Stimulated activated CD8-positive, alpha-beta memory T cell treated with anti-CD3 and anti-CD28 coated beads, Interleukin-4, amount 100 ng/mL, for 24 hours (primary cell): ENCODE results near the gene CDC14B.
"Not testable (repeated sequence)": the region's sequence is repeated elsewhere in the genome, so short reads cannot be mapped to it uniquely, and the experiment has no call there.

Experiments
- DNase-seq: peaks from one replicate; pipeline ENCODE4 v3.0.0-alpha.2; 2020; ENCODE audit warnings: low read depth

The CDC14B gene

DNA sequence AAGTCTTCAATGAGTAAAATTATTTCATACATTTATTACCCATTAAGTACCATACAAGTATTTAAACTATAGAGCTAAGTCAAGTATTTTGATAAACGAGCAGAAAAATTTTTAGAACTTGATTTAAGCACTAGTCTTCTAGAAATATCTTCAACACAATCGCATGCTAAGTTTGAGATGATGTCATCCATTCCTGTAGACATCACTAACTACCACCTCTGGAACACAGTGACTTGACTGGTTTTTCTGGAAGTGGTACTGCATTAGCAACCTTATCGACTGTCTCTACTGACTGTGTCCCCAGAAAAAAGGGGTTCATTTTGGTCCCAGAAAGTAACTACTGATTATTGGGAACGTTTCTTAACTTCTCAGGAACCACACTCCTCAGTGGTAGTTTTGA is 69.0 kb downstream of the CDC14B start:
- no peak for DNase-seq

DNA sequence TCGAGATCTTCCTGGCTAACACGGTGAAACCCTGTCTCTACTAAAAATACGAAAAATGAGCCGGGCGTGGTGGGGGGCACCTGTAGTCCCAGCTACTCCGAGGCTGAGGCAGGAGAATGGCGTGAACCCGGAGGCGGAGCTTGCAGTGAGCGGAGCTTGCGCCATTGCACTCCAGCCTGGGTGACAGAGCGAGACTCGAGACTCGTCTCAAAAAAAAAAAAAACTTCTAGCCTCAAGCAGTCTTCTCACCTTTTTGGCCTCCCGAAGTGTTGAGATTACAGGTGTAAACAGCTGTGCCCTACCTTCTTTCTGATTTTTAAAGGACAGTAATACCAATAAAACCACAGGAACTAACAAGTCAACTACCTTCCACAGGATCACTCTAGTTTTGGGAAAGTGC is 76.5 kb downstream of the CDC14B start:
- DNase-seq = not testable (repeated sequence)

DNA sequence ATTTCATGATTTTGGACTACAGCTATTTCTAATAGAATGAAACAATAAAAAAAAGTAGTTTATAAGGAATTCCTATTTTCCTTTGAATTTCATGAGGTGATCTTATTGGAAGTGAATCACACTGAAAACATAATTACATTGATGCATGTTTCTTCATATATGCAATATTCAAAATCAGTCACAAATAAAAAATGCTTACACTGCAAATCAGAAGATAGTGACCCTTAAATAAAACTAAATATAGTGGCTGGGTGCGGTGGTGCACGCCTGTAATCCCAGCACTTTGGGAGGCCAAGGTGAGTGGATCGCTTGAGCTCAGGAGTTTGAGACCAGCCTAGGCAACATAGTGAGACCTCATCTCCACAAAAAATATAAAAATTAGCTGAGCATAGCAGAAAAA is 79.5 kb downstream of the CDC14B start:
- no peak for DNase-seq

DNA sequence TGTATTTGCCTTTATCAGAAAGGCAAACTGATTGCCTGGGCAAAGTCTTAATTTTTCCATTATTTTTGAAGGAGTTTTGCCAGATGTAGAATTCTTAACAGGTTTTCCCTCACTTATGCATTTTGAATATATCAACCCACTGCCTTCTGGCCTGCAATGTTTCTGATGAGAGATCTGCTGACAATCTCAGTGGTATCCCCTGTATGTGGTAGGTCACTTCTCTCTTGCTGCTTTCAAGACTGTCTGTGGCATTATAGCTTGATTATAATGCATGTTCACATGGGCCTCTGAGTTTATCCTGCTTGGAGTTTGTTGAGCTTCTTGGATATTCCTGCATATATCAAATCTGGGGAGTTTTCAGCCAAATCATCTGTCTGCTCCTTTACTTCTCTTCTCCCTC is 87.5 kb downstream of the CDC14B start:
- DNase-seq = no peak

DNA sequence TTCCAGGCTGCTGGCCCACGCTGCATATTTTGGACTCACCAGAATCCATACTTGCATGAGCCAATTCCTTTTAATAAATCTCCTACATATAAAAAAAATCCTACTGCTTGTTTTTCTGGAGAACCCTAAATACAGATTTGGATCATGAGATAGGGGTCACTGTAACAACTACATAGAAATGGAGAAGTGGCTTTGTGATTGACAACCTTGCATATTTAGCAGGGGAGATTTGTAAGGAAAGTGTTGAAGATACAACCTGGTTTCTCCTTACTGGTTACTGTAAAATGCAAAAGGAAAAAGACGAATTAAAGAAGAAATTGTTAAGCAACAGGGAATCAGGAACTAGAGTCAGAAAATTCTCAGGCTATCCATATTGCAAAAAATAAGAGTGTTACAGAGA is 94.9 kb downstream of the CDC14B start:
- DNase-seq = no peak

DNA sequence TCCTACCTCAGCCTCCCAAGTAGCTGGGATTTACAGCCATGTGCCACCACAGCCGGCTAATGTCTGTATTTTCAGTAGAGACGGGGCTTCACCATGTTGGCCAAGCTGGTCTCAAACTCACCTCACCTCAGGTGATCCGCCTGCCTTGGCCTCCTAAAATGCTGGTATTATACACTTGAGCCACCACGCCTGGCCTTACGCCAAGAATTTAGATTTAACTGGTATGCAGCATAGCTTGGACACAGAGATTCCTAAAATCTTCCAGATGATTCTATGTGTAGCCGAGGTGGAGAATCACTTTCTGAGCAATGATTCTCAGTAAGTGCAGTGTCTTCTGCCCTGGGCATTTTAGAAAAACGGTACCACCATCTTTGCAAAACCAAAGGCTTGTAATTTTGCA is 95.6 kb downstream of the CDC14B start:
- no peak for DNase-seq

DNA sequence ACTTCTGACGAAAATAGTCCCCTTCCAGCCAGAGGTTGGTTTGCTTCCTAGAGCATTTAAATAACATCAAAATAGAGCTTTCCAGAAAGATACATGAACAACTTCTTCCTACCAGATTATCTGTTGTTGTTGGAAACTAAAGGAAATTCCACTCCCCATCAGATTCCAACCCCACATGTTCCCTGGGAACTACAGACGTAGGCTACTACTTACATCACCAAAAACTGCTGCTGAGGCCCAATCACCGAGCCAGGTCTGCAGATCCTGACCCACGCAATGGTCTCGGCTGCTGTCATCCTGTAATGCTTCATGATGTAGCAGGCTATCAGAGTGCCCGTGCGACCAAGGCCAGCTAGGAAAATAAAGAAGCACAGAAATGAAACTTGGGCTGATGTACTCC is 96.3 kb downstream of the CDC14B start:
- no peak for DNase-seq

DNA sequence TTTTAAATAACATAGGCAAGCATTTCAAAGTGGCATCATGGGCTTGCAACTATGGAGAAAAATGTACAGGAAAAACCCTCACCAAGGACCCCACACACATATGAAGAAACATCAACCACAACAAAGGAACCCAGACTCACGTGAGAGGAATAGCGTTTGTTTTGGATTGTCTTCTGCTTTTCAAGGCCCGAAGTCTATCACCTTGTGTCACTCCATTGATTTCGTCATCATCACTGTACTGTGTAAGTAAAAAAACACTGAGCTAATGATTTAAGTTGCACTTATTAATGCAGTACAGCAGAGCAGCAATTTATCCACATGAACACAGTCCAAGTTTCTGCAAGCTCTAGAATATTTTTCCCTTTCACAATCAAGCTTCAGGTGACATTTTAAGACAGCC is 97.3 kb downstream of the CDC14B start:
- no peak for DNase-seq

DNA sequence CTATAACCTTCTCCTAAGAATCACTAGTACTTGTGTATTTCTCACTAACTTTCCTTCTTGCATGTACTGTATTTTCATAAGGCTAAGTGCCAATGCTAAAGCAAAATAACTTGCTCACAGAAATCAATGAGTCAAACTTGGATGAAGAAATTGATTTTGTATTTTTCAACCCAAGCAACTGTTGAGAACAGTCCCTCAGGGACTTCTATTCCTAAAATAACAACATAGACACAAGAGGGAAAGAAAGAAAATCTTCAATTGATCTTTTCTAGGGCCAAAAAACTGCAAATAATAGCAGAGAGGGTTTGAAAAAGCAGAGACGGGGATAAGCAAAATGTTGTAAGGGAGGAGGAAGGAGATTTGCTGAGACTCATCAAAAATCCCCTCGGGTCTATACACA is 99.9 kb downstream of the CDC14B start:
- DNase-seq = no peak

DNA sequence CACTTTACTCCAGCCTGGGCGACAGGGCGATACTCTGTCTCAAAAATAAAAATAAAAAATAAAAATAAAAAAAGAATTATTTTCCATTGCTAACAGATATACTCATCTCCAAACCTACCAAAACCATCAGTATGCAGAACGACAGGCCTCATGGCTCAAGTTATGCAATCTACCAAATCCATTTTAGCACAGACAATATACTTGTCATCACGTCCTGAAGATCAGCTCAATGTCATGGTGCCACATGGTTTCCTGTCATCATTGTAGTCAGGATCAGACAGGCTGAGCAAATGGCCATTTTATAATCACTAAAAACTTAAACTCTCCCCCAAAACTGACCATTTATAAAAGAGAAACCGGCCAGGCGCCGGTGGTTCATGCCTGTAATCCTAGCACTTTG is 100.5 kb downstream of the CDC14B start:
- no peak for DNase-seq

DNA sequence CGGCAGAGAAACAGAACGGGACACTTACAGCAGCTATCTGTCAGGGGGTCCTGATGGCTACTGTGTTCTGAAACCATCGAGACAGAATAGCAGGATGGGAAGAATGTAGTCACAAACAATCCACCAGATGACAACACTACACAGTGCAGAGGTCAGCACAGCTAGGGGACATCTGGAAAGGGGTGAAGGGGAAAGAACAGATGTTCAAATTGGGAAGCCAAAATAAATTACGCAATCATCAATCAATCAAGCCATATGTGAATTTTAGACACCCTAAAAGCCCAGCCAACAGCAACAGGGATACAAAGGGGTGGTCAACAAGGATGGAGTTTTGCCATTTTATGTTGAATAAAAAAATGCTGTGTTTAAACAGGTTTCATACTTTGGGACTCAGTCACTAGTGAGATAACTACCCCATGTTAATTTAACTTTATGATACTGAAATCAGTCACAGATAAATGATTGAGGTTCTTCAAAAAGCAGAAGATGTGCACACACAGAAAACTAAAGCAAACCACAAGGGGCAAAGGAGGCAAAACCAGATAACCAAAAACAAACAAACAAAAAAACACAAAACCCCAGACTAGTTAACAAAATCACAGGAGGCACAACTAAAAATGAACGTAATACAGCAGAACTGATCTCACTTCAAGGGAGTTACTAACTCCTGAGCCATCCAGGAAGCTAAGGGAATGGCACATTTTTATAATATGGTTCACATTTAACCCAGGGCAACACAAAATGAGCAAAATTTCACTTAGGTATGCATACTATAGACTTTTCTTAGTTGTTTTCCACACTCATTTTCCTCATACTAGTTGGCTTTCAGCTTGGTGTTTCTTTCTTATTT is 103.8 kb downstream of the CDC14B start:
- no peak for DNase-seq

DNA sequence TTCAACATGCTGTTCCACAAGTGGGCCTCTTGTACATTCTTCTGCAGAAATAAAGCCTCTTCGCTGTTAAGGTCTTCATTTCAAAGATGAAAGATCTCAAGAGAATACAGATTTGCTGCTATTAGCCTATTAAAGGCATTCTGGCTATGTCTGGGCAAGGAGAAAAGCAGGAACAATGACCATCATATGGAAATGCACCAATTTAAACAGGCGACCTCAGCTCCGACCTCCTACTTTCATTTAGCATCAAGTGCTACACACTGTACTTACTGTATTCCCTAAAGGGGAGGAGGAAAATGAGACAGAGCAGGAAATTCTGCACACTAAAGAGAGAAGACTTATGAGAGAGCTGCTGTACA is 104.9 kb downstream of the CDC14B start:
- no peak for DNase-seq

DNA sequence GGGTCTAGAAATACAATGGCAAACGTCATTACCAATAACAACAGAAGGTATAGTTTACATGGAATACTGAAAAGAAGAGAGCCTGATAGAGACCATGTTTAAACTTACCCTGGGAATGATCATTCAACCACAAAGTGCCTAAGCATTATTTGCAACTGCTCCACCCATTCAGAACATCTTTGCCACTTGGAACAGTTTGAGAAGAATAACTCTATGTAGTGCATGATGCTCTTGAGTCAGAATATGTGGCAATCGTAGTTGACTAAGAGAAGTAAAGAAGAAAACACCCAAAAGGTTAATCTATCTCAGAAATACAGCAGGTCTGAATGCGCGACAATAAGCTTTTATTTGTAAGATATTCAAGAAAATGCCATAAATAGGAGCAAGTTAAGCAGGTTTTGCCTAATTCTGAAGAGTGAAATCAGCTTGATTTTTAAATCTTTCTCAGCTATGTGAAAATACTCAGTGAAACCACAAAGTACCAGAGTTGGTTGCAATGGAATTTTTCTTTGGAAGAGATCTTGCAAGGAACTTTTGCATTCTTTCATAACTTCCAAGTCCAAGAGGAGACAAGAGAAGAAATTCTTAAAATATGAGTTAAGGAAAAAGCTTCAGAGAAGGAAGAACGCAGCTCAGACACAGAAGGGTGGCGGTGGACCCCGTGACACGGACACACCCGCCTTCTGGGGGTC is 105.4 kb downstream of the CDC14B start:
- DNase-seq = no peak

DNA sequence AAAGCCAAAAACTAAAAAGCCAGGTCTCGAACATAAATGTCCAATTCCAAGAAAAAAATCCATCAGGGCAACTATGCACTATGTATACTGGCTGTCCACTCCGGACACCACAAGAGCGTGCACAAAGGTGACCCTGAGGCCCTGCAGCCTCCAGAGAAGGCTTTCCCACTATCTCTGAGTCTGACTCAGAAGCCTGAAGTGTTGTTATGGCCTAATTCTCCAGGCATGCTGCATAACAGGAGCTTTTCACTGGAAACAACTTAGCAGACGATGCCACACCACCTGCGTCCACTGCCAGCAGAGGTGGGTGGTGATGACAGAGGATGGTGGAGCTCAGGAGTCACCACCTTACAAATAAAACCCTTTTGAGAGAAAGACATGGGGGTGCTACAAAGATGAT is 106.0 kb downstream of the CDC14B start:
- no peak for DNase-seq

DNA sequence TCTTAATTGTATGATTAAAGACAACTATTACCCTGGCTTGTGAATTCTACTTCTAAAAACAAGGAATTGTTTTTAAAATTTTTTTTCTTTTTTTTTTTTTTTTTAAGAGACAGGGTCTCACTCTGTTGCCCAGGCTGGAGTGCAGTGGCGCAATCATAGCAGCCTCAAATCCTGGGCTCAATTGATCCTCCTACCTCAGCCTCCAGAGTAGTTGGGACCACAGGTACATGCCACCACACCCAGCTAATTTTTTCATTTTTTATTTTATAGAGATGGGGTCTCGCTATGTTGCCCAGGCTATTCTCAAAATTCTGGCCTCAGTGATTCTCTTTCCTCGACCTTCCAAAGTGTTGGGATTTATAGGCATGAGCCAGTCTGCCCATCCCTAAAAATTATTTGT is 107.4 kb downstream of the CDC14B start:
- no peak for DNase-seq

DNA sequence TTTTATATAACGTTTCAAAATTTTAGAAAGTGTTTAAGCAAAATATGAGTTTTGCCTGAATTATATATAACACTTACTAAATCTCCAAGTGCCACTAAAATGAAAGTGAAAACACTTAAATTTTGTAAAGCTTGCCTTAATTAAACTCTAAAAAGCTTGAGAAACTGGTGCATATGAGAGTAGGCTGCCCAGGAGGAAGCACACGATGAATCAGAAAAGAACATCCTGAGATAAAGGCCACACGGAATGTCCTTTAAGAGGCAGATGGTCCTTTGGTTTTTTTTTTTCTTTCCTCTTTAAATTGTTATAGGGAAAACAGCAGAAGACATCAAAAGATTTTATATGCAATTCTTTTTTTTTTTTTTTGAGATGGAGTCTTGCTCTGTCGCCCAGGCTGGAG is 109.4 kb downstream of the CDC14B start:
- DNase-seq = no peak

DNA sequence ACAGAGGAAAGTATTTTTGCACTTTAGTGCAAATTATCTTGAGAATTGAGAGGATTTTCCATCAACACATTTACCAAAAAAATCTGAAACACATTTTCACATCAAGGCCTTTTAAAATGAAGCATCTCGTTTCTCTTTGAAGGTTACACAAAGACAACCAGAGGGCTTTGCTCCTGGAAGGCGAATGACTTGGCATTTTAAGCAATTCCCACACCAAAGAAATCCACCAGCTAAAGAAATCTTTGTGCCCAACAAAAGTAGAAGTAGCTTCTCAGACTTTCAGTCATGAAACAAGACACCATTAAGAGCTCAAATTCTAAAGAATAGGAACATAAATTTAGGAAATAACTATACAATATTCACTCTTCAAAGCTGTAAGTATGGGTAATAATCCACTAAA is 109.8 kb downstream of the CDC14B start:
- no peak for DNase-seq

DNA sequence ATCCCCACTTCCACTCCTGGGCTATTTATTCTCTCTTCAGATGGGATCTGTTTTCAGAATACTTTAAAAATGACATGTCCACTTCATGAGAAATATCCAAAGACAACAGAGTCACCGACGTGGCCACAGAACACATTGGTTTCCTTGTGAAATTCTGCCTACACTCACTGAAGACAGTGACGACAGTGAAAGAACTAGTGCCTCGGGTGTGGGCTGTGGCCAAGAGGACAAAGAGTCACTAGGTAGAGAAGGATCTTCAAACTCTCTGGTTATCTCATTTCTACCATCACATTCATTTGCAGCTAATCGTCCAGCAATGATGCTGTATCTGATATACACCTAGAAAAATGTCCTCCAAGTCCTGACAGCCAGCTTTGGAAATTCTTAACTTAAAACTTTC is 110.6 kb downstream of the CDC14B start:
- no peak for DNase-seq

DNA sequence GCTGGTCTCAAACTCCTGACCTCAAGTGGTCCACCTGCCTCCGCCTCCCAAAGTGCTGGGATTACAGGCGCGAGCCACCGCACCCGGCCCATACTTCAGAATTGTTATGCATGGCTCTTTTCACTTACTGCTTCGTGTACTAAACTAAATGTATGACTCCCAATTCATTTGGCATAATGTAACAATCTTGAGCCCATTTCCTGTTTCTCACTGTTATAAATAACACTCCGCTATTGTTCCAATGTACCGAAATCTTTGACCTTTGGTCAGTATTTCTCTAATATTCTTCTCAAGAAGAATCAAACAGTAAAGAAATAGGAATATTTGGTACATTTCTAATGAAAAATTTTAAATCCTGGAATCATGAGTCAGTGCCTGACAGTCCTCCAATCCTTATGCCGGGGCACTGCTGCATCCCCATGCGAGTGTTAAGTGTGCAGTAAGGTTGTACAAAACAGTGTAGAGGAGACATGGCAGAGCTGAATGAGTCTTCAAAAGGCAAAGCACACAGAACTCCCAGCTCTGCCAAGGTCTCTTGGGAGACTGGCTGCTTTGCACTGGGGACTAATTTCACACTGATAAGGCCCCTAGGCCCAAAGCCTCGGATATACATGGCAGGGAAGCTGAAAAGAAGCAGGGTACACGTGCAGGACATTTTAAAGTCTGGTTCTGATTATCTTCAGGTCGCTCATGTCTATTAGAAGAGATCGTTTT is 111.3 kb downstream of the CDC14B start:
- no peak for DNase-seq

DNA sequence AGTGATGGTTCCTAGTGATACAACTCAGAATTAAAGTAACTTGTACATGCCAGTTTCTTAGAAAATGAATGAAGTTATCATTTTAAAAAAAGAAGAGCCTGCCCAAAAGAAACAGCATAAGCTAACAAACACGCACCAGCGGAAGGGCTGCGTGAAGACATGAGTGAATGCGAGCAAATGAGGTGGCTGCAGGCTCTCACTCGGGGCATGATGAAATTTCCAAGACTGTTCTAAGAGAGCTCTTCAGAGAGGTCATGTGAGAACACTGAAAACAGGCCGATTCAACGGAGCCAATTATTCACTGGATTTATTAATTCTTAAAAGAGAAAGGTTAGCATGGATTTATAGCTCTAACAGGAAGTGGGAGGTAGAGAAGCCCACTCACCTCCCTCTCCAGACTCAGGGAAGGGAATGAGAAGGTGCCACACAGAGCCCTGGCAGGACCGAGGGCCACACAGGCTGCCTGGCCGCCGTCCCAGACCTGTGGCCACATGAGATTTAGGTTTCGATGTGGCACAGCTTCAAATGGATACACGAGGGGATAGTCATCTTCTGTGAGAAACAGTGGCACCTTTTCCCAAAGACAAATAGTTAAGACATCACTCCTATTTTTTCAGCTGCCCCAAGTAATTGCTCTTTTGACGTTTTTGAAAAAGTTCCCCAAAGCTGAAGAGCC is 114.2 kb downstream of the CDC14B start:
- DNase-seq = no peak

DNA sequence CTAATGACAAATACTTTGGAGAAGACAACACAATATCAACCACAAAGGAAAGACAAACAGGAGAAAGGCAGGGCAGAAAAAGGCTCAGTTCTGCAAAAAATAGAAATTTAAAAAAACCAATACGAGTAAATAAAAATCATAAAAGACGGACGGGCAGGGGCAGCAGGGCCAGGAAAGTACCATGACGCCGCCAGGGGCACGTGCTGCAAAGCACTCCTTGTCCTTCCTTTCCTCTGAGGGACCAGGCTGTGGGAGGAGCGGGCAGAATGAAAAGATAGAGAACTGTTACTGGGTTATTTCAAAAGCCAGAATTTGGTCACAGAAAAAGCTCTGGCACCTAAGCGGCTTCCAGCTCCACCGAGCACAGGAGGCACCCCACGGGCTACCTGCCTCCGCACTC is 115.7 kb downstream of the CDC14B start:
- DNase-seq = no peak

DNA sequence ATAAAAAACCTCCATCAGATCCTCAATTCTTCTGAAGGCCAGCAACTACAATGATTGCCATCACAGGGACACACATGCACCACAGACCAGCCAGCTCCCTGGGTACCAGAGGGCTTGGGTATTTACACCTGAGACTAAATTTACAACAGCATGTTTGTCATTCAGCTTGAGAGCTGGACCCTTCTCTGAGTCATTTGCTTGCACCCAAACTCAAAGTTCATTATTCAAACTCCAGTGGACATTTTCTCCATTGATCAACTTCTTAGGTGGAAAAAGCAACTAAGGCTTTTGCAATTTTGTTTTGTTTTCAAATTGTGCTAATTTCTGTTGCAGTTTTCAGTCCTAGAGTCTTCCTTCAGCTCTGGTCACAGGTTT is 116.3 kb downstream of the CDC14B start:
- DNase-seq = not testable (repeated sequence)
